OCI-LY1 (cell line): ENCODE measurements around the gene PTTG1IP2.

ENCODE experiments used
- CTCF ChIP-seq: fragments of 200-600 bp; sonication (generic), shearing (Covaris generic); IDR thresholded peaks from 2 replicates; pipeline ENCODE4 v1.5.1; 2017; ENCODE audit warnings: mild to moderate bottlenecking, antibody characterized with exemption, low read length, moderate library complexity, mixed read lengths
- EZH2 ChIP-seq: fragments of 200-600 bp; sonication (generic), shearing (Covaris generic); IDR thresholded peaks from 2 replicates; pipeline ENCODE4 v1.8.0; 2017; ENCODE audit warnings: borderline replicate concordance, mixed run types, mild to moderate bottlenecking, antibody characterized with exemption, low read length, moderate library complexity, mixed read lengths

DNA sequence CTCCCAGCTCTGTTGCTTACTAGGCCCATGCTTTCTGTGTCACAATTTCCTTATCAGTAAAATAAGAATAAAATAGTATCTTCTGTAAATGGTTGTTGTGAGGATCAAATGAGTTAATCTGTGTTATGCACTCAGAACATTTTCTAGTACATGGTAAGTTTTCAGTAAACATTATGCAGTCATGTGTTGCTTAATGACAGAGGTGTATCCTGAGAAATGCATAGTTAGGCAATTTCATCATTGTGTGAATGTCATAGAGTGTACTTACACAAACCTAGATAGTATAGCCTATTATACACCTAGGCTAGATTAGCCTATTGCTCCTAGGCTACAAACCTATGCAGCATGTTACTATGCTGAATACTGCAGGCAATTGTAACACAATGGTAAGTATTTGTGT, 4.4 kb downstream of the PTTG1IP2 start:
- no peak for TF ChIP-seq CTCF
- TF ChIP-seq EZH2 = no peak
